Measurements from ENCODE around the gene LAD1.

The LAD1 gene, protein sequence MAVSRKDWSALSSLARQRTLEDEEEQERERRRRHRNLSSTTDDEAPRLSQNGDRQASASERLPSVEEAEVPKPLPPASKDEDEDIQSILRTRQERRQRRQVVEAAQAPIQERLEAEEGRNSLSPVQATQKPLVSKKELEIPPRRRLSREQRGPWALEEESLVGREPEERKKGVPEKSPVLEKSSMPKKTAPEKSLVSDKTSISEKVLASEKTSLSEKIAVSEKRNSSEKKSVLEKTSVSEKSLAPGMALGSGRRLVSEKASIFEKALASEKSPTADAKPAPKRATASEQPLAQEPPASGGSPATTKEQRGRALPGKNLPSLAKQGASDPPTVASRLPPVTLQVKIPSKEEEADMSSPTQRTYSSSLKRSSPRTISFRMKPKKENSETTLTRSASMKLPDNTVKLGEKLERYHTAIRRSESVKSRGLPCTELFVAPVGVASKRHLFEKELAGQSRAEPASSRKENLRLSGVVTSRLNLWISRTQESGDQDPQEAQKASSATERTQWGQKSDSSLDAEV

DNA sequence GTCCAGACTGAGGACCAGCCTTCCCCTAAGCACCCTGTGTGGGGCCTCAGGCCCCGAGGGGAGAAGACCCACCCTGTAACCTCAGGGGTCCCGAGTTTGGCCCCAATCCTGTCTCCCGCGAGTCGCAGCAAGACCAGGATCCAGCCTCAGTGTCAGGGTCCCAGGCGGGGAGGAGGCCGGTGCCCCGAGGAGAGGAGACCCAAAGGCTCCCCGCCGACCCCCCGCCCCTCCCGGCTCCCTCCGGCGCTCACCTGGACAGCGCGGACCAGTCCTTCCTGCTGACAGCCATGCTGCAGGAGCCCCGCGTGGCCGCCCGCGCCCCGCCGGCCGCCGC is at the start of gene LAD1:
Gene LAD1, minus strand, starts transcription at position 307 of the 334 bp plus-strand sequence. Its CDS starts 18 bp downstream, at position 289.
- H3K27ac Mint-ChIP-seq = no peak within 1 kb of the TSS
- H3K4me3 Mint-ChIP-seq = no peak within 1 kb of the TSS
- H3K36me3 Mint-ChIP-seq (ENCODE audit: low read depth) = no peaks in the 10 kb centered on the region
- H3K27me3 Mint-ChIP-seq = peaks cover 29% of the 10 kb centered on the region
- H3K9me3 Mint-ChIP-seq = no peaks in the 10 kb centered on the region
- no peaks in the 10 kb centered on the region for H3K4me1 Mint-ChIP-seq (ENCODE audit: low read depth)

DNA sequence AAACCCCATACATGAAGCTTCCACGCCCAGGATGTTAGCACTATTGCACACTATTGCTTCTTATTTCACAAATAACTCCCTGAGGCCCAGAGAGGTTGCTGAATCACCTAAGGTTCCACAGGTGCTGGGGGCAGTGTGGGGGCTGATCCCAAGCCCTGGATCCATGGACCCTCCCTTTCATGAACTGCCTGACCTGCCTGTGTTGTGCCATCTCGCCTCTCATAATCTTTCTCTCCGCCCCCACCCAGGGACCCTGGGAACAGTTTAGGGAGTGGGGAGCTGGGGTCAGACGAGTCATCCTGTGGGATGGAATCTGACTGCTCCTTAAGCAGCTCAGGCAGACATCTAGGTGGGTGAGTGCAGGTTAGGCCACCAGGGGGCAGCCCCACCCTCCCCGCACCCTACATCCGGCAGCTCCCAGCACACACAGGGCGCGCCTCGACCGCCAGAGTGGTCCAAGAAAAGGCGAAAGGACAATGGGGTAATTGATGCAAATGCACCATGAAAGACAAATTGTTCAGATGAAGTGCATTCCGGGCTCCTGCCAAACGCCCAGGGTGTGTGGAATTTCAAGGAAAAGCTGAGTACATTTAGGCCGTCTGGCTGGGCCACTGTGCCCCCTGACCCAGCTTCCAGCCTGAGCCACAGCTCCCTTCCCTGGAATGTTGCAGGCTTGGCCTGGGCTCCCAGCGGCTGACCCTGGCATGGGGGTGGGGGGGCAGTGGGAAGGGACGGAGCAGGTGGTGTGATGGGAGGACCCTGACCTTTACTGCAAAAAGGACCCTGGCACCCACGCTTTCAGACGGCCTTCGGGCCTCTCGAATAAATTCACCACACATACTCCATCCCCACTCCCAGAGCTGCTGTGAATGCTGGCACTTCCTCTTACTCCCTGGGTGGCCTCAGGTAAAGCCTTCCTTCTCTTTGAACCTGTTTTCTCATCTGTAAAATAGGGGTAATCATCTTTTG is 49.1 kb upstream of the LAD1 start:
- Mint-ChIP-seq H3K4me3 (no peak overlapping the region), H3K27ac (no peak overlapping the region), H3K36me3 (ENCODE audit: low read depth) (no peaks in the 10 kb centered on the region), H3K4me1 (ENCODE audit: low read depth) (peaks cover 10% of the 10 kb centered on the region), H3K27me3 (peaks cover 15% of the 10 kb centered on the region), H3K9me3 (no peaks in the 10 kb centered on the region)

DNA sequence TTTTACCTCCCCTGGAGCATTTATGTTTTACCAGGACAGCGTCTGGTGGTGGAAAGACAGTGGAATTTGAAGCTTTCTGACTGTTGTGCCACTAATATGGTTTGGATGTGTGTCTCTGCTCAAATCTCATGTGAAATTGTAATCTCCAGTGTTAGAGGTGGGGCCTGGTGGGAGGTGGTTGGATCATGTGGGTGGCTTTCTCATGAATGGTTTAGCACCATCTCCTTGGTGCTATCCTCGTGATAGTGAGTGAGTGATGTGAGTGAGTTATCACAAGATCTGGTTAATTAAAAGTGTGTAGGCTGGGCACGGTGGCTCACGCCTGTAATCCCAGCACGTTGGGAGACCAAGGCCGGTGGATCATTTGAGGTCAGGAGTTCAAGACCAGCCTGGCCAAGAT is 46.2 kb upstream of the LAD1 start:
- no peak overlapping the region for H3K4me3 Mint-ChIP-seq
- H3K36me3 Mint-ChIP-seq (ENCODE audit: low read depth) = no peaks in the 10 kb centered on the region
- peaks cover 10% of the 10 kb centered on the region for H3K4me1 Mint-ChIP-seq (ENCODE audit: low read depth)
- peaks cover 15% of the 10 kb centered on the region for H3K27me3 Mint-ChIP-seq
- no peaks in the 10 kb centered on the region for H3K9me3 Mint-ChIP-seq
- no peak overlapping the region for H3K27ac Mint-ChIP-seq

DNA sequence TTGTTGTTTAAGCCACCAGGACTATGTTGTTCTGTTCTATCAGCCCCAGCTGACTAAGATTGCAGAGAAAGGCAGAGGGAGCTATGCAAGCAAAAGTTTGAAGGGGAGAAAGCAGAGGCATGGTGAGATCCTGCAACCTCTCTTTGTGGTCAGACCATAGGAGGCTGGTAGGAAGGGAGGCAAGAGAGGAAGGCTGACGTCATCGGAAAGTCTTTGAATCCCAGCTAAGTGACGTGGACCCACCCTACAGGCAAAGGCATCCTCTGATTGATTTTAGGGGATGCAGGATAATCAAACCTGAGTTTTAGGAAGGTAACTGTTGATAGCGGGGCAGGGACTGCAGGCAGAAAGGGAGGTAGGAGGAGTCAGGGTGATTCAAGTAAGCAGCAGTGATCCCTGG is 45.7 kb upstream of the LAD1 start:
- H3K4me3 Mint-ChIP-seq = no peak overlapping the region
- H3K9me3 Mint-ChIP-seq = no peaks in the 10 kb centered on the region
- H3K27me3 Mint-ChIP-seq = peaks cover 12% of the 10 kb centered on the region
- H3K27ac Mint-ChIP-seq = no peak overlapping the region
- no peaks in the 10 kb centered on the region for H3K36me3 Mint-ChIP-seq (ENCODE audit: low read depth)
- H3K4me1 Mint-ChIP-seq (ENCODE audit: low read depth) = peaks cover 10% of the 10 kb centered on the region

DNA sequence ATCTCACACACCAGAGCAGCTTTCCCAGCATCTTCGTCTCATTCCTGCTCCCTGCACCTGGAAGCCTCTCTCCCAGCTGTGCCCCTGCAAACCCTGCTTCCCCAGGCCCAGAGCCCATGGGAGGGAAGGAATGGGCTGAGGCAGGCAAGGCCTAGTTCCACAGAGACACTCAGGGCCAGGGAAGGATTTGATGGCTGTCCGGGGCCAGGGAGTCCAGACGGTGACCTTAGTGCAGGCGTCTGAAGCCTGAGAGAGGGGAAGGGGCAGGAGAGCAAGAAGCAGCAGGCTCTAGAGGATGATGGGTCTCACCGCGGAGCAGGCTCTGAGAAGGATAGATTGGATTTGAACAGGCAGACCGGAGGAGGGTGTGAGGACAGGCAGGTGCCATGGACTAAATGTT is 44.6 kb upstream of the LAD1 start:
- Mint-ChIP-seq H3K27ac (no peak overlapping the region), H3K27me3 (peaks cover 8% of the 10 kb centered on the region), H3K9me3 (no peaks in the 10 kb centered on the region), H3K4me1 (ENCODE audit: low read depth) (peaks cover 10% of the 10 kb centered on the region), H3K36me3 (ENCODE audit: low read depth) (no peaks in the 10 kb centered on the region), H3K4me3 (no peak overlapping the region)

DNA sequence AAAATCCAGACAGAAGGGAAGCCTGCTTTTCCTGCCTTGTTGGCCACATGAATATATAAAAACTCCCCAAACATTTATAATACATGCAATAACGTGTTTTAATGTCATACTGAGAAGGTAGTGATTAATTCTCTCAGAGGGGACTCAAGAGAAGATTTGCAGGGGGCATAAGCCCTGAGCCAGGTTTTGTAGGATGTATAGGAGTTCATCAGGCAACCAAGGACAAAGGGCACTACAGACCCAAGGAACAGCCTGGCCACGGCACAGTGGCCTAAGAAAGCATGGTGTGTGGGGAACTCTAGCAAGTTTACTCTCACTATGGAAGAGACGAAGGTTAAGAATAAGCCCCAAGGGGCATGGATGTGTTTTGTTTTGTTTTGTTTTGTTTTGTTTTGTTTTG is 37.8 kb upstream of the LAD1 start:
- H3K27ac Mint-ChIP-seq = no peak overlapping the region
- no peaks in the 10 kb centered on the region for H3K9me3 Mint-ChIP-seq
- no peak overlapping the region for H3K4me3 Mint-ChIP-seq
- H3K36me3 Mint-ChIP-seq (ENCODE audit: low read depth) = no peaks in the 10 kb centered on the region
- H3K27me3 Mint-ChIP-seq = peaks cover 23% of the 10 kb centered on the region
- H3K4me1 Mint-ChIP-seq (ENCODE audit: low read depth) = peaks cover 5% of the 10 kb centered on the region

DNA sequence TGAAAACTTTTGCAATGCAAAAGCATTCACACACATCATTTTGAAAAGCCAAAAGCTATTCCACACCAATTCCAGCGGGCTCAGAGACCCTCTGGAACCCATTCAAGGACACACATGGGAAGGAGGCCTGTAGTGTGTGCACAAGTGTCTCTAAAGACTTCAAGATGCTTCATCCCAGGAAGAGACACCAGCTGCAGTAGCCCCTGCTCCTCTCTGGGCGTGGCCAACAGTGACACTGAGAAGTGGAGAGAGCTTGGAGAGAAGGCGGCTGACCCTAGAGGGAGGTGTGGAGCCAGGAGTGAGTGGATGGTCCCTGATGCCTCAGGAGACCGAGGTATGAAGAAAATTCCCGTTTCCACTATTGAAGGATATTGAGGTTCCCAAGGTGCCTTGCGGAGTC is 37.3 kb upstream of the LAD1 start:
- Mint-ChIP-seq H3K4me1 (ENCODE audit: low read depth) (peaks cover 5% of the 10 kb centered on the region), H3K27ac (no peak overlapping the region), H3K4me3 (no peak overlapping the region), H3K27me3 (peaks cover 21% of the 10 kb centered on the region), H3K36me3 (ENCODE audit: low read depth) (no peaks in the 10 kb centered on the region), H3K9me3 (no peaks in the 10 kb centered on the region)

DNA sequence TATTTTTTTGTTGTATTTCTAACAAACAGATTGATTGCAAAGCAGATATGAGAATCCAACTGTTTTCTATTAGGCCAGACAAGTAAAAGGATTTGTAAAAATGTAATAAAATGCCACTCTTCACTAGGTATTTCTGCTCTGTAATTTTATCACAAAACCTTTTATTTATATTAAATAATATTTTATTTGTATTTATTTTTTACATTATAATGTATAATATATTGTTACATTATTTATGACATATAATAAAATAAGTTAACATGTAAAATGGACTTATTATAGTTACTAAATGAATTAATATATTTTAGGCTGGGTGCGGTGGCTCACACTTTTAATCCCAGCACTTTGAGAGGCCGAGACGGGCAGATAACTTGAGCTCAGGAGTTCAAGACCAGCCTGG is 35.1 kb upstream of the LAD1 start:
- Mint-ChIP-seq H3K4me3 (no peak overlapping the region), H3K36me3 (ENCODE audit: low read depth) (no peaks in the 10 kb centered on the region), H3K27ac (no peak overlapping the region), H3K9me3 (no peaks in the 10 kb centered on the region), H3K27me3 (peaks cover 22% of the 10 kb centered on the region), H3K4me1 (ENCODE audit: low read depth) (peaks cover 5% of the 10 kb centered on the region)

DNA sequence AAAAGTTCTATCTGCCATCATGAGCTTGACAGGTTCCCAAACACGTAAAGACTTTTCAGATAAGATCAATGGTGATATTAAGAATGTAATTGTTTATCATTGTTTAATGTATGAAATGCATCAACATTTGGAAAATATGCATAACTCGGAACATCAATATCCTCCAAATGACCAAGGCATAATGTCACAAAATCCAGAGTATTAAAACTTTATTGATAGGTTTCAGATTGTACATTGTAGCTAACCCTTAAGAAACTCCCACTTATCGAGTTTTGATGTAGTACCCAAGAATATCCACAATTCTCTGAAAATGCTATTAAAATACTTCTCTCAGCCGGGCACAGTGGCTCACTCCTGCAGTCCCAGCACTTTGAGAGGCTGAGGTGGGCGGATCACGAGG is 34.5 kb upstream of the LAD1 start:
- H3K27me3 Mint-ChIP-seq = peaks cover 22% of the 10 kb centered on the region
- H3K36me3 Mint-ChIP-seq (ENCODE audit: low read depth) = no peaks in the 10 kb centered on the region
- peaks cover 5% of the 10 kb centered on the region for H3K4me1 Mint-ChIP-seq (ENCODE audit: low read depth)
- no peak overlapping the region for H3K4me3 Mint-ChIP-seq
- no peaks in the 10 kb centered on the region for H3K9me3 Mint-ChIP-seq
- H3K27ac Mint-ChIP-seq = no peak overlapping the region

DNA sequence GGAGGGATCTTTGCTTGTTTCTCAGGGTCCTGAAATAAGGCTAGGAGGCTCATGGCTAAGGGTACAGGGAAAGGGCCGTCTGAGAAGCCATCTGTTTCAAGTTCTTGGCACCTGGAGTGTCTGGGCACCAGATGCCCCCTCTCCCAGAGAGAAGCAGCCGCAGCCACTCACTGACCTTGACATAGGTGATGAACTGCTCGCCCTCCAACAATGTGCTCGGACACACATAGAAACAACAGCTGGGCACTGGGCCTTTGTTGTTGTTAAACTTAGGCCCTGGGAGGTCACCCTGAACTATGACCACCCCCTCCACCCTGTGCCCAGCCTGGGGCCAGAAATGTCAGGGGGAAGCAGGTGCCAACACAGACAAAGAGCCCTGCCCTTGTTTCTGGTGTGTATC is 31.7 kb upstream of the LAD1 start:
- H3K27ac Mint-ChIP-seq = no peak overlapping the region
- H3K4me3 Mint-ChIP-seq = no peak overlapping the region
- H3K4me1 Mint-ChIP-seq (ENCODE audit: low read depth) = peaks cover 5% of the 10 kb centered on the region
- no peaks in the 10 kb centered on the region for H3K36me3 Mint-ChIP-seq (ENCODE audit: low read depth)
- peaks cover 9% of the 10 kb centered on the region for H3K27me3 Mint-ChIP-seq
- H3K9me3 Mint-ChIP-seq = no peaks in the 10 kb centered on the region

DNA sequence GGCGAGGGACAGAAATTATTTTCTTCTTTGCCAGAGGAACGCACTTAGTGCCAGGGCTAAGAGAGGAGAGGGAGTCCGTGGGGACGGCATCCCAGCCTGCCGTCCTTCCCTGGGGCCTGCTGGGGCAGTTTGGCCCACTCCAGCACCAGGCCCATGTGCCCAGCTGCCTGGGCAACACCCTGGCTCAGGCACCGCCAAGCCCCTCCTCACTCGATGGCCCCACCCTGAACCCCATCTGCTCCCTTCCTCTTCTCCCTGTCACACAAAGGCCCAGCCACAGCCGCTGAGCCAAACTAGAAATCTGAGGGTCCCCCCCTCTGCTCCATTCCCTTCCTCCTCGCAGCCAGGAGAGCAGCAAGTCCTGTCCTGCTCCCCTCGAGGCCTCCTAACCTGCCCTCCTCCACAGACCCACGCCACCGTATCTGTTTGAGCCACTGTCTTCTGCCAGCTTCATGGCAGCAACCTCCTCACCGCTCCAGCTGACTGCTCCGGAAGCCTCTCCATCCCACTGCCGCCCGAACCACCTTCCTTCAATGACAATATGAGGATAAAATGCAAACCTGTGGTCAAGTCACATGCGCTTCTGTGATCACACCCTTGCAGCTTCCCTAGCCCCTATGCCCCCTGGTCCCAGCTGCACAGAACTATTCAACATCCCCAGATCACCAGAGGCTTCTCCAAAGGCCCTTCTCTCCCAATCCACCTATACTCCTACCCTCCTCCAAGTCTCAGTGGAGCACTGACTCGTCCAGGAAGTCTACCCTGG is 30.8 kb upstream of the LAD1 start:
- H3K36me3 Mint-ChIP-seq (ENCODE audit: low read depth) = no peaks in the 10 kb centered on the region
- H3K4me1 Mint-ChIP-seq (ENCODE audit: low read depth) = peaks cover 3% of the 10 kb centered on the region
- peaks cover 4% of the 10 kb centered on the region for H3K27me3 Mint-ChIP-seq
- no peak overlapping the region for H3K27ac Mint-ChIP-seq
- H3K9me3 Mint-ChIP-seq = no peaks in the 10 kb centered on the region
- no peak overlapping the region for H3K4me3 Mint-ChIP-seq

DNA sequence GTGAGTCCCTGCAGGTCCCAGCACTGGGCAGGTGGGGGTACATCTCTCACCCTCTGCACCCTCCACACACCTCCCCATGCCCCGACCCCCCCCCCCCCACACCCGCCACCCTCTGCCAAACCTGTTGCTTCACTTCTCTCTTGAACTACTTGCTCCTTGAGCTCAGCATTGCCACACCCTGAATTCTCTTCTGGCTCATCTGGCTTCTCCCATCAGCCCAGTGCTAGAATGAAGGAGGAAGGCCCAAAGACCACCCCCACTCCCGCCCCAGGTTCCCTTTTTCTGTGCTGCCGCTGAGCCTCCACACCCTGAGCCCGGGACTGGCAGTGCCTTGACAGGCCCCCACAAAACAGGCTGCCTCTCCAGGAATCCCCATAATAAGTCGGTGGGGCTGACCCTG is 28.8 kb upstream of the LAD1 start:
- peaks cover 4% of the 10 kb centered on the region for H3K27me3 Mint-ChIP-seq
- peaks cover 3% of the 10 kb centered on the region for H3K4me1 Mint-ChIP-seq (ENCODE audit: low read depth)
- H3K27ac Mint-ChIP-seq = no peak overlapping the region
- no peak overlapping the region for H3K4me3 Mint-ChIP-seq
- no peaks in the 10 kb centered on the region for H3K9me3 Mint-ChIP-seq
- no peaks in the 10 kb centered on the region for H3K36me3 Mint-ChIP-seq (ENCODE audit: low read depth)

DNA sequence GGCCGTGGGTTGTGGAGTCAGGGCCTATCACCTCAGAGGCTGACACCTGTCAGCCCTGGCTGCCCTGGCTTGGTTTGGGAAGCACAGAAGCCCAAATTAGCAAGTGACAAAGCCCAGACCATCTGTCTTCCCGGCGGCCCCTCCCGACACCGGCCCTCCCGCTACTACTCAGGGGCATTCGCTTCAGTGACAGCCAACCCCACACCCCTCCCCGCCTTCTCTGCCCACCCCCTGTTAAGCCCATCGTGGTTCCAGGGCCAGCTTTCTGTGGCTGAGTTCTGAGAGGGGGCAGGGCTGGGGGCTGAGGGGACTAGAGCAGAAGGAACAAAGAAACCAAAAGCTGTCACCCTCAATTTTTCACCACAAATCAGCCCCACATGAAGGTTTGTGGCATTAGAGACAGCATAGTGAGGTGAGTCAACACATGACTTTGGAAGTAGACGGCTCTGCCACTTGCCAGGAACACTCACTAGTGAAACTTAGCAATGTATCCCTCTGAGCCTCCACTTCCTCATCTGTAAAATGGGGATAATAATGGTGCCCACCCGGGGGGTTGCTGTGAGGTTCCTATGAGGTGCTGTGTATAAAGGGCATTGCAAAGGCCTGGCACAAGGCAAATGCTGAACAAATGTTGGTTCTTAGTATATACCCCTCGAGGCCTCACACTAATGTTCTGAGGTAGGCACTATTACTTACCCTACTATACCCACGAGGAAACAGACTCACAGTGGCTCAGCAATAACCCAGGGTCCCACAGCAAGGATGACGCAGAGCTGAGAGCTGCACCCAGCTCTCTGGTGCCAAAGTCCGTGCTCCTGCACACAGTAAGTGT is 27.6 kb upstream of the LAD1 start:
- peaks cover 4% of the 10 kb centered on the region for H3K27me3 Mint-ChIP-seq
- H3K4me1 Mint-ChIP-seq (ENCODE audit: low read depth) = peaks cover 3% of the 10 kb centered on the region
- H3K4me3 Mint-ChIP-seq = no peak overlapping the region
- H3K27ac Mint-ChIP-seq = no peak overlapping the region
- no peaks in the 10 kb centered on the region for H3K9me3 Mint-ChIP-seq
- no peaks in the 10 kb centered on the region for H3K36me3 Mint-ChIP-seq (ENCODE audit: low read depth)

DNA sequence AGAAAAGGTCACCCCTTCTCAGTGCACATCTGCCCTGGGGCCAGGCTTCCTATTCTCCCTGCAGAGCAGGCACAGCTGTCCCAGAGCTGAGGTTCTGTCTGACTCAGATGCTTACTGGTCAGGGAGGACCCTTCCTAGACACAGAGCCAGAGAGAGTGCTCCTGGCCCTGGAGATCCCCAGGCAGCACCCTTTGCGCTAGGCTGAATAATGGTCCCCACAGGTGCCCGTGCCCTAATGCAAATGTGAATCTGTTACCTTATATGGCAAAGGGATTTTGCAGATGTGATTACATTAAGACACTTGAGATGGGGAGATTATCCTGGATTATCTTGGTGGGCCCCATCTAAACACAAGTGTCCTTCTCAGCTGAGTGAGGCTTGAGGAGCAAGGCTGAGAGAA is 25.0 kb upstream of the LAD1 start:
- Mint-ChIP-seq H3K4me1 (ENCODE audit: low read depth) (peaks cover 3% of the 10 kb centered on the region), H3K36me3 (ENCODE audit: low read depth) (no peaks in the 10 kb centered on the region), H3K4me3 (no peak overlapping the region), H3K9me3 (no peaks in the 10 kb centered on the region), H3K27ac (no peak overlapping the region), H3K27me3 (peaks cover 3% of the 10 kb centered on the region)

Data from stimulated activated naive CD8-positive, alpha-beta T cell treated with anti-CD3 and anti-CD28 coated beads, Interleukin-15, Interleukin-2, amounts not matched to agents 100 ng/mL and 50 ng/mL, for 24 hours (primary cell).